Measurements from ENCODE around the gene ARHGEF10L. TPM values are rescaled to one million over a fixed set of nuclear protein-coding genes. Genes with fewer than 3 reads are reported as not detected.

The ARHGEF10L gene
- total RNA-seq, 4 donors from 2014 or later: 65.0 to 136 (median 94.1) TPM

DNA sequence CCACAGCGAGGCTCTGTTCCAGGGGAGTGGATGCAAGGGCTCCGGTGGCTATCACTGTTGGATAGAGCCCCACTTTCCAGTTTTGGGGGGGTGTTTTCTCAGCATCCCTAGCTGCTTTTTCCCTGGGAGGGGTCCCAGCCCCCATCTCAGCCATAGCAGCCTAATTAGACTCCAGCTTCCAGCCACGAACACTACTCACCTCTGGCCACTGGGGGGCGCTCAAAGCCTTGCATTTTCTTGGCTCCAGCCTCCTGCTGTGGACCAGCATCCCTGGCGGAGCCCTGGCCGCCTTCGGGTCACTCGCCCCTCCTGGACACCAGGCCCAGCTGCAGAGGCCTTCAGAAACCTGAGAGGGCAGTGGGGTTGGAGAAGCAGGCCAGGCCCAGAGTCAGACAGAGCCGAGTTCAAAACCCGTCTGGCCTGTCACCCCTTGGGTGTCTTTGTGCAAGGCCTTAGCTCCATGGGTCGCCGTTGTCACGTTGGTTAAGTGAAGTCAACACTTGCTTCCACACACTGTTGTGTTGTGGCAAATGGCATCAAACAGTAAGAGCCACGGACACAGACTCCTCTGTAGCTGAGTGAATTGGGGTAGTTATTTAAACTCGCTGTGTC lies 122.2 kb downstream of the ARHGEF10L start:
- Histone ChIP-seq H3K36me3 (peaks cover 86% of the 10 kb centered on the region), H3K27ac (no peak overlapping the region)
- 56% methylated on average over 10 of the region's 15 CpGs for WGBS

DNA sequence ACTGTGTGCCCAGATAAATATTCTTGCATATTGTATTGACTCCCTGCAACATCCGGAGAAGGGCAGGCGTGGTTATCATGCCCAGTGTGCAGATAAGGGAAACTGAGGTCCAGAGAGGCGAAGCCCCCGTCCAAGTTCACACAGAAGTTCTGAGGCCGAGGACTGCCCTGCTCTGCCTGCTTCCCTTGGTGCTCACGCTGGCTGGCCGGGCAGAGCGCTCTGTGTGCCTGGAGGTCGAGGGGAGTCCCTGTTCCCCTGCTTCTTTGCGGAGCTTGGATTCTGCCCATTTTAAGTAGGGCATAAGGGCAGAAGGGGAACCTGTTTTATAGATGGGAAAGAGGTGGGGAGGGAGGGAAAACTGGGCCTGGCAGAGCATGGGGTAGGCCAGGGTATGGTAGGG lies 122.8 kb downstream of the ARHGEF10L start:
- Histone ChIP-seq H3K27ac (no peak overlapping the region), H3K9me3 (no peaks in the 10 kb centered on the region), H3K27me3 (no peaks in the 10 kb centered on the region), H3K36me3 (peaks cover 85% of the 10 kb centered on the region), H3K4me3 (no peak overlapping the region), H3K4me1 (no peaks in the 10 kb centered on the region)
- DNase-seq (ENCODE audit: low spot score in 2 of 2): no peak
- 96% methylated on average over 10 of the region's 10 CpGs for WGBS
- TF ChIP-seq, protein P1, sequence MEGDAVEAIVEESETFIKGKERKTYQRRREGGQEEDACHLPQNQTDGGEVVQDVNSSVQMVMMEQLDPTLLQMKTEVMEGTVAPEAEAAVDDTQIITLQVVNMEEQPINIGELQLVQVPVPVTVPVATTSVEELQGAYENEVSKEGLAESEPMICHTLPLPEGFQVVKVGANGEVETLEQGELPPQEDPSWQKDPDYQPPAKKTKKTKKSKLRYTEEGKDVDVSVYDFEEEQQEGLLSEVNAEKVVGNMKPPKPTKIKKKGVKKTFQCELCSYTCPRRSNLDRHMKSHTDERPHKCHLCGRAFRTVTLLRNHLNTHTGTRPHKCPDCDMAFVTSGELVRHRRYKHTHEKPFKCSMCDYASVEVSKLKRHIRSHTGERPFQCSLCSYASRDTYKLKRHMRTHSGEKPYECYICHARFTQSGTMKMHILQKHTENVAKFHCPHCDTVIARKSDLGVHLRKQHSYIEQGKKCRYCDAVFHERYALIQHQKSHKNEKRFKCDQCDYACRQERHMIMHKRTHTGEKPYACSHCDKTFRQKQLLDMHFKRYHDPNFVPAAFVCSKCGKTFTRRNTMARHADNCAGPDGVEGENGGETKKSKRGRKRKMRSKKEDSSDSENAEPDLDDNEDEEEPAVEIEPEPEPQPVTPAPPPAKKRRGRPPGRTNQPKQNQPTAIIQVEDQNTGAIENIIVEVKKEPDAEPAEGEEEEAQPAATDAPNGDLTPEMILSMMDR (IDR thresholded peaks at IDR 0.05): no peak
- TF ChIP-seq POLR2A (IDR thresholded peaks at IDR 0.05) (no peak), POLR2AphosphoS5 (IDR thresholded peaks at IDR 0.05) (no peak), EP300 (IDR thresholded peaks at IDR 0.05) (no peak)

More for the DNA sequence above, 122.2 kb downstream of the ARHGEF10L start:
- Histone ChIP-seq H3K4me1 (no peaks in the 10 kb centered on the region), H3K4me3 (no peak overlapping the region), H3K9me3 (no peaks in the 10 kb centered on the region), H3K27me3 (no peaks in the 10 kb centered on the region)
- TF ChIP-seq EP300 (IDR thresholded peaks at IDR 0.05) (no peak), POLR2AphosphoS5 (IDR thresholded peaks at IDR 0.05) (no peak), POLR2A (IDR thresholded peaks at IDR 0.05) (no peak)
- TF ChIP-seq, protein P1 (IDR thresholded peaks at IDR 0.05): peak; percentile 59 to 69
- no peak for DNase-seq (ENCODE audit: low spot score in 2 of 2)

DNA sequence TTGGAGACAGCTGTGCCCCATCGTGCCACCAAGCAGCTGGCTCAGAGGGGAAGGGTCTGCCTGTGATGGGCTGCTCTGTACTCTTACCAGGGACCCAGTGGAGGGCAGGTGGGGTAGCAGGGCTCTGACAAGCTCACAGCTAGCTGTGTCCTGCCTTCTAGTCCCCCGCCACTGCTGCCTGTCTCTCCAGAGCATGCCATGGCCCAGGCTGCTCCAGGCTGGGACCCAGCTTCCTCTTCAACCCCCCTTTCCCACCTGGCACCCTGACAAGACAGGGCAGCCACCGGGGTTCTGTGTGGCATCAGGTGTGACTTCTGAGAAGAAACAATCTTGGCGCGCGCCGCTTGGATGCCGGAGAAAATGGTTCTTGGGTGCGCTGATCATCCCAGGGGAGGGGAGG lies 123.3 kb downstream of the ARHGEF10L start:
- H3K27ac ChIP-seq: no peak overlapping the region
- H3K4me3 ChIP-seq: no peak overlapping the region
- H3K4me1 ChIP-seq: no peaks in the 10 kb centered on the region
- no peaks in the 10 kb centered on the region for H3K27me3 ChIP-seq
- WGBS: 85% methylated on average over 7 of the region's 9 CpGs
- peaks cover 82% of the 10 kb centered on the region for H3K36me3 ChIP-seq
- H3K9me3 ChIP-seq: no peaks in the 10 kb centered on the region
- no peak for DNase-seq (ENCODE audit: low spot score in 2 of 2)
- TF ChIP-seq POLR2A (IDR thresholded peaks at IDR 0.05) (no peak), EP300 (IDR thresholded peaks at IDR 0.05) (no peak), POLR2AphosphoS5 (IDR thresholded peaks at IDR 0.05) (no peak)
- TF ChIP-seq, protein P1 (IDR thresholded peaks at IDR 0.05): no peak

DNA sequence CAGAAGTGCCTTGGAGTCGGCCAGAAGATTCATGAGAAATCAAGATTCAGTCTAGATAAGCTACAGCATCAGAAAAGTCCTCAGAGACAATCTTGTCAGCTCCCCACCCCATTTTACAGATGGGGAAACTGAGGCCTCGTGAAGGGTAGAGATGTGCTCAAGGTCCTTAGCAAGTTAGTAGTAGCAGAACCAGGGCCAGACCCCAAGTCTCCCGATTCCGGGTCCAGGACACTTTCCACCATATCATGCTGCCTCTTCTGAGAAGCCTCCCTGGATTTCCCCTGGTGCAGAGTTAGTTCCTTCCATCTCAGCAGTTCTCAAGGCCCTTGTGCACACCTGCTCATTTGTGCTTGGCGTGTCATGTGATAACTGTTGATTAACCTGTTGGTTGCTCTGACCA lies 124.1 kb downstream of the ARHGEF10L start:
- H3K27me3 ChIP-seq: no peaks in the 10 kb centered on the region
- no peak overlapping the region for H3K27ac ChIP-seq
- TF ChIP-seq POLR2AphosphoS5 (IDR thresholded peaks at IDR 0.05) (no peak), POLR2A (IDR thresholded peaks at IDR 0.05) (no peak), EP300 (IDR thresholded peaks at IDR 0.05) (no peak)
- TF ChIP-seq, protein P1 (IDR thresholded peaks at IDR 0.05): no peak
- DNase-seq (ENCODE audit: low spot score in 2 of 2): no peak
- H3K9me3 ChIP-seq: no peaks in the 10 kb centered on the region
- H3K36me3 ChIP-seq: peaks cover 79% of the 10 kb centered on the region
- no peak overlapping the region for H3K4me3 ChIP-seq
- no peaks in the 10 kb centered on the region for H3K4me1 ChIP-seq
- 85% methylated on average over 4 of the region's 5 CpGs for WGBS

DNA sequence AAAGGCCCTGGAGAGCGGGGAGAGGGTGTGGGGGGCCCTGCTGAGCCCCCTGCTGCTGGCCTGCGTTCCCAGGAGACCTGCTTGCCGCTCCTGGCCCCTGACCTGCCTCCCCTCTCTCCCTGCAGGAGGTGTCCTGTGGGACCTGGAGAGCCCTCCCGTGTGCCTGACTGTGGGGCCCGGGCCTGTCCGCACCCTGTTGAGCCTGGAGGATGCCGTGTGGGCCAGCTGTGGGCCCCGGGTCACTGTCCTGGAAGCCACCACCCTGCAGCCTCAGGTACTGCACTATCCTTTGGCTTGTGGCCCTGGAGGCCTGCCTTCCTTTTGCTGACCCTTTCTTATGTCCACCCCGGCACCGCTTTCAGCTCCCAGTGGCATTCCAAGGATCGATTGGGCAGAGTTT lies 124.8 kb downstream of the ARHGEF10L start:
- WGBS: 86% methylated on average over 6 of the region's 11 CpGs
- Histone ChIP-seq H3K4me3 (no peak overlapping the region), H3K36me3 (peaks cover 76% of the 10 kb centered on the region), H3K4me1 (no peaks in the 10 kb centered on the region), H3K27me3 (no peaks in the 10 kb centered on the region), H3K27ac (no peak overlapping the region), H3K9me3 (no peaks in the 10 kb centered on the region)
- no peak for DNase-seq (ENCODE audit: low spot score in 2 of 2)
- TF ChIP-seq, protein P1 (IDR thresholded peaks at IDR 0.05): no peak
- TF ChIP-seq POLR2A (IDR thresholded peaks at IDR 0.05) (no peak), EP300 (IDR thresholded peaks at IDR 0.05) (no peak), POLR2AphosphoS5 (IDR thresholded peaks at IDR 0.05) (no peak)
